H9 (cell line): Measurements from ENCODE around the gene EIF2S3B. TPM values are rescaled to one million over a fixed set of nuclear protein-coding genes. Genes with fewer than 3 reads are reported as not detected.

Source experiments
- DNase-seq: peaks from one replicate; pipeline ENCODE4 v3.0.0-alpha.2; 2017
- H2AFZ ChIP-seq: one replicate; pipeline ENCODE4 v1.6.1; 2013; ENCODE audit warnings: mild to moderate bottlenecking, low read length, control low read depth, moderate library complexity
- H2AK5ac ChIP-seq: 2 replicates; pipeline ENCODE4 v1.6.1; 2013; ENCODE audit warnings: low read length, control low read depth, mixed read lengths; ENCODE audit not compliant: insufficient read length
- H2BK120ac ChIP-seq: one replicate; pipeline ENCODE4 v1.6.1; 2013; ENCODE audit warnings: low read depth, mild to moderate bottlenecking, low read length, control low read depth, inconsistent platforms; ENCODE audit not compliant: poor library complexity, severe bottlenecking
- H2BK12ac ChIP-seq: 2 replicates; pipeline ENCODE4 v1.6.1; 2013; ENCODE audit warnings: low read length, control low read depth, mixed read lengths, low read depth; ENCODE audit not compliant: insufficient read length
- H2BK15ac ChIP-seq: 2 replicates; pipeline ENCODE4 v1.6.1; 2013; ENCODE audit warnings: low read depth, low read length, control low read depth
- H2BK20ac ChIP-seq: one replicate; pipeline ENCODE4 v1.6.1; 2013; ENCODE audit warnings: low read depth, mild to moderate bottlenecking, low read length, control low read depth, inconsistent platforms; ENCODE audit not compliant: poor library complexity, severe bottlenecking
- H2BK5ac ChIP-seq: 2 replicates; pipeline ENCODE4 v1.6.1; 2013; ENCODE audit warnings: low read length, control low read depth, mixed read lengths; ENCODE audit not compliant: insufficient read length
- H3K14ac ChIP-seq: 2 replicates; pipeline ENCODE4 v1.6.1; 2013; ENCODE audit warnings: low read length, control low read depth; ENCODE audit not compliant: insufficient read depth
- H3K18ac ChIP-seq: 2 replicates; pipeline ENCODE4 v1.6.1; 2013; ENCODE audit warnings: low read depth, mild to moderate bottlenecking, mixed read lengths, low read length, control low read depth; ENCODE audit not compliant: insufficient read length
- H3K23ac ChIP-seq: 2 replicates; pipeline ENCODE4 v1.6.1; 2013; ENCODE audit warnings: low read length, control low read depth, mixed read lengths, low read depth; ENCODE audit not compliant: insufficient read length
- H3K23me2 ChIP-seq: 2 replicates; pipeline ENCODE4 v1.6.1; 2013; ENCODE audit warnings: low read depth, mild to moderate bottlenecking, mixed read lengths, low read length, control low read depth; ENCODE audit not compliant: insufficient read length, poor library complexity, severe bottlenecking
- H3K27ac ChIP-seq: 2 replicates; pipeline ENCODE4 v1.5.1; 2013; ENCODE audit warnings: low read length, control low read depth, mixed read lengths, low read depth; ENCODE audit not compliant: insufficient read length
- H3K27me3 ChIP-seq: 2 replicates; pipeline ENCODE4 v1.6.1; 2013; ENCODE audit warnings: low read length, control low read depth, inconsistent platforms; ENCODE audit not compliant: insufficient read depth
- H3K4ac ChIP-seq: 2 replicates; pipeline ENCODE4 v1.6.1; 2013; ENCODE audit warnings: low read depth, mild to moderate bottlenecking, control low read depth, inconsistent platforms, low read length, moderate library complexity
- H3K4me1 ChIP-seq: 2 replicates; pipeline ENCODE4 v1.6.1; 2013; ENCODE audit warnings: low read length, control low read depth, inconsistent platforms; ENCODE audit not compliant: insufficient read depth
- H3K4me2 ChIP-seq: 2 replicates; pipeline ENCODE4 v1.6.1; 2013; ENCODE audit warnings: low read length, control low read depth, mixed read lengths; ENCODE audit not compliant: insufficient read length, insufficient read depth
- H3K56ac ChIP-seq: 2 replicates; pipeline ENCODE4 v1.6.1; 2013; ENCODE audit warnings: low read depth, mild to moderate bottlenecking, mixed read lengths, low read length, control low read depth; ENCODE audit not compliant: insufficient read length
- H3K79me1 ChIP-seq: 2 replicates; pipeline ENCODE4 v1.6.1; 2013; ENCODE audit warnings: low read depth, mild to moderate bottlenecking, moderate library complexity, low read length, control low read depth, inconsistent platforms; ENCODE audit not compliant: insufficient read depth, poor library complexity, severe bottlenecking
- H3K79me2 ChIP-seq: 2 replicates; pipeline ENCODE4 v1.6.1; 2013; ENCODE audit warnings: low read length, control low read depth, inconsistent platforms; ENCODE audit not compliant: insufficient read depth
- H3K9ac ChIP-seq: 2 replicates; pipeline ENCODE4 v1.6.1; 2013; ENCODE audit warnings: low read length, control low read depth, mixed read lengths; ENCODE audit not compliant: insufficient read length; ENCODE audit errors: extremely low read depth
- H3K9me3 ChIP-seq: one replicate; pipeline ENCODE4 v1.6.1; 2013; ENCODE audit warnings: low read depth, low read length, inconsistent platforms; ENCODE audit not compliant: control insufficient read depth
- H3T11ph ChIP-seq: one replicate; pipeline ENCODE4 v1.6.1; 2013; ENCODE audit warnings: mild to moderate bottlenecking, low read length, control low read depth, inconsistent platforms
- H4K20me1 ChIP-seq: one replicate; pipeline ENCODE4 v1.6.1; 2013; ENCODE audit not compliant: control insufficient read depth, insufficient read length, insufficient read depth
- H4K5ac ChIP-seq: 2 replicates; pipeline ENCODE4 v1.6.1; 2013; ENCODE audit warnings: low read depth, mild to moderate bottlenecking, mixed read lengths, low read length, control low read depth; ENCODE audit not compliant: insufficient read length
- H4K8ac ChIP-seq: replicated peaks from 2 replicates; pipeline ENCODE4 v1.6.1; 2013; ENCODE audit warnings: low read length, control low read depth, mixed read lengths, low read depth; ENCODE audit not compliant: insufficient read length
- H4K91ac ChIP-seq: 2 replicates; pipeline ENCODE4 v1.6.1; 2013; ENCODE audit warnings: low read depth, mild to moderate bottlenecking, moderate library complexity, mixed read lengths, low read length, control low read depth; ENCODE audit not compliant: insufficient read length
- H3K27ac Mint-ChIP-seq, 3 experiments: 2 replicates in 2 of 3; 3 replicates in 1 of 3; pipeline ENCODE4 v1.8.0; 2020 to 2021; ENCODE audit warnings: mixed read lengths in 3 of 3, mild to moderate bottlenecking in 1 of 3, moderate library complexity in 1 of 3
- H3K27me3 Mint-ChIP-seq: 2 replicates; pipeline ENCODE4 v1.8.0; 2021; ENCODE audit warnings: low read depth, mild to moderate bottlenecking, moderate library complexity, mixed read lengths
- H3K36me3 Mint-ChIP-seq, 3 experiments: 2 replicates in 2 of 3; 3 replicates in 1 of 3; pipeline ENCODE4 v1.8.0; 2020 to 2021; ENCODE audit warnings: low read depth in 3 of 3, mixed read lengths in 3 of 3; ENCODE audit not compliant: insufficient read depth in 1 of 3
- H3K4me1 Mint-ChIP-seq, 2 experiments: 2 replicates each; pipeline ENCODE4 v1.8.0; 2020; ENCODE audit warnings: mixed read lengths in 2 of 2
- H3K4me3 Mint-ChIP-seq, 2 experiments: 2 replicates in 1 of 2; 3 replicates in 1 of 2; pipeline ENCODE4 v1.8.0; 2020 to 2021; ENCODE audit warnings: mild to moderate bottlenecking in 2 of 2, mixed read lengths in 2 of 2, moderate library complexity in 1 of 2
- H3K9me3 Mint-ChIP-seq, 2 experiments: 2 replicates in 1 of 2; 3 replicates in 1 of 2; pipeline ENCODE4 v1.8.0; 2020; ENCODE audit warnings: mild to moderate bottlenecking in 2 of 2, mixed read lengths in 2 of 2, moderate library complexity in 1 of 2
- CTCF ChIP-seq: fragments of 200-600 bp; sonication (generic); conservative IDR thresholded peaks from 3 replicates; pipeline ENCODE4 v1.8.0; 2021; ENCODE audit warnings: antibody characterized with exemption, mild to moderate bottlenecking
- WGBS: extraction: QIAGEN DNeasy Blood & Tissue Kit; methylation state at CpG from one replicate; pipeline ENCODE4 v1.1.7; 2013; ENCODE audit warnings: missing lambda C conversion rate, low lambda C conversion rate, mixed read lengths; ENCODE audit not compliant: insufficient read length; ENCODE audit errors: extremely low coverage; 5-methylcytosine and 5-hydroxymethylcytosine counted together
- total RNA-seq: library from RNA; stranded (reverse); gene quantifications from 2 replicates; pipeline ENCODE4 v1.2.1, GENCODE V29; 2021

The EIF2S3B gene
- total RNA-seq, 1 experiment from 2014 or later = 2.1 TPM

- TF ChIP-seq CTCF = no peak
- no peak overlapping the region for H3K27ac ChIP-seq
These were observed 4.7 kb upstream of the EIF2S3B start for GRCh38 chr12:10501030-10501429.

More at GRCh38 chr12:10501030-10501429, 4.7 kb upstream of the EIF2S3B start:
- Histone ChIP-seq H2AK5ac (no peak overlapping the region), H3K4me2 (no peak overlapping the region), H3K23me2 (no peaks in the 10 kb centered on the region), H2AFZ (no peak overlapping the region), H3K9ac (no peak overlapping the region), H2BK12ac (no peak overlapping the region), H2BK5ac (no peak overlapping the region), H4K8ac (no peak overlapping the region), H2BK20ac (no peak overlapping the region), H3K23ac (no peak overlapping the region), H2BK120ac (no peak overlapping the region), H3T11ph (no peak overlapping the region), H4K20me1 (no peaks in the 10 kb centered on the region), H3K4me1 (no peaks in the 10 kb centered on the region), H4K91ac (no peak overlapping the region), H3K27me3 (no peaks in the 10 kb centered on the region), H3K14ac (no peak overlapping the region), H3K9me3 (no peaks in the 10 kb centered on the region), H2BK15ac (no peak overlapping the region), H3K79me2 (no peaks in the 10 kb centered on the region), H3K56ac (no peak overlapping the region), H3K4ac (no peak overlapping the region), H3K79me1 (no peaks in the 10 kb centered on the region), H3K18ac (no peak overlapping the region), H4K5ac (no peak overlapping the region)
- H3K9me3 Mint-ChIP-seq = no peaks in the 10 kb centered on the region
- no peak overlapping the region for H3K4me3 Mint-ChIP-seq
- H3K27me3 Mint-ChIP-seq = no peaks in the 10 kb centered on the region
- DNase-seq = no peak
- H3K36me3 Mint-ChIP-seq = no peaks in the 10 kb centered on the region
- H3K27ac Mint-ChIP-seq = no peak overlapping the region
- H3K4me1 Mint-ChIP-seq = no peaks in the 10 kb centered on the region
- WGBS = no CpG with 5 or more reads among the region's 3 CpGs
